Activated gamma-delta T cell treated with anti-CD3 and anti-CD28 coated beads, Interleukin-2, amount 50 U/mL, for 16 hours (primary cell): ENCODE data around the gene NGEF.

Experiments
- DNase-seq: peaks from one replicate; pipeline ENCODE4 v3.0.0-alpha.2; 2020; ENCODE audit warnings: low read depth

NGEF gene

GRCh38 chr2:232970051-232970450, 43.0 kb downstream of the NGEF start:
- no peak for DNase-seq

- DNase-seq: no peak
Measured at GRCh38 chr2:232967474-232967873, 45.6 kb downstream of the NGEF start.

- DNase-seq: no peak
Measured at GRCh38 chr2:232966122-232966521, 46.9 kb downstream of the NGEF start.

GRCh38 chr2:232963913-232964312, 49.1 kb downstream of the NGEF start:
- DNase-seq: no peak

GRCh38 chr2:232960862-232961261, 52.2 kb downstream of the NGEF start:
- DNase-seq: no peak

GRCh38 chr2:232959139-232959538, 53.9 kb downstream of the NGEF start:
- no peak for DNase-seq

GRCh38 chr2:232957657-232958090, 55.4 kb downstream of the NGEF start:
- DNase-seq: no peak

- no peak for DNase-seq
Measured at GRCh38 chr2:232955856-232956255, 57.2 kb downstream of the NGEF start.

- no peak for DNase-seq
Measured at GRCh38 chr2:232954691-232955090, 58.4 kb downstream of the NGEF start.

GRCh38 chr2:232951891-232952290, 61.2 kb downstream of the NGEF start:
- DNase-seq: no peak

GRCh38 chr2:232951181-232951580, 61.9 kb downstream of the NGEF start:
- DNase-seq: no peak

GRCh38 chr2:232950751-232951150, 62.3 kb downstream of the NGEF start:
- DNase-seq: no peak

- DNase-seq: no peak
Measured at GRCh38 chr2:232949016-232949415, 64.0 kb downstream of the NGEF start.

- no peak for DNase-seq
Measured at GRCh38 chr2:232942831-232943230, 70.2 kb downstream of the NGEF start.

GRCh38 chr2:232941912-232942594, 71.0 kb downstream of the NGEF start:
- DNase-seq: no peak

GRCh38 chr2:232941400-232941799, 71.7 kb downstream of the NGEF start:
- DNase-seq: no peak

GRCh38 chr2:232940724-232941123, 72.3 kb downstream of the NGEF start:
- DNase-seq: no peak

GRCh38 chr2:232937278-232937906, 75.7 kb downstream of the NGEF start:
- no peak for DNase-seq

- no peak for DNase-seq
Measured at GRCh38 chr2:232931636-232932035, 81.4 kb downstream of the NGEF start.

- no peak for DNase-seq
Measured at GRCh38 chr2:232930059-232930400, 83.0 kb downstream of the NGEF start.

- DNase-seq: no peak
Measured at GRCh38 chr2:232929303-232930058, 83.6 kb downstream of the NGEF start.

GRCh38 chr2:232928551-232929302, 84.3 kb downstream of the NGEF start:
- DNase-seq: no peak
